Heart right ventricle (tissue), 16 donors: ENCODE data around the gene PLS1. TPM values are rescaled to one million over a fixed set of nuclear protein-coding genes. Genes with fewer than 3 reads are reported as not detected.
A peak's percentile ranks its signal among the peaks of the same experiment; 100 is the strongest.

ENCODE experiments used
- ATAC-seq, 8 donors: fragments of 200-7000 bp; cut with Tn5 transposase; one replicate each; pipeline ENCODE4 v1.9.1; 2020; ENCODE audit warnings: mild to moderate bottlenecking in 8 of 8, moderate library complexity in 8 of 8, moderate number of reproducible peaks in 1 of 8
- DNase-seq, 2 donors: peaks; one replicate each; pipeline ENCODE4 v3.0.0-alpha.2; 2020
- H3K27ac ChIP-seq, 10 donors: fragments of 200-600 bp; sonication (generic) in 2 of 10; one replicate each; pipeline versions ENCODE4 v1.5.0 to v1.8.0; 2020 to 2022; ENCODE audit warnings: mild to moderate bottlenecking in 3 of 10
- H3K27me3 ChIP-seq, 7 donors: fragments of 200-600 bp; one replicate each; pipeline ENCODE4 v1.8.0; 2021 to 2022; ENCODE audit warnings: mild to moderate bottlenecking in 2 of 7
- H3K36me3 ChIP-seq, 9 donors: fragments of 200-600 bp; sonication (generic) in 1 of 9; one replicate each; pipeline versions ENCODE4 v1.5.0 to v1.8.0; 2020 to 2022; ENCODE audit warnings: mild to moderate bottlenecking in 2 of 9
- H3K4me1 ChIP-seq, 9 donors: fragments of 200-600 bp; sonication (generic) in 1 of 9; one replicate each; pipeline versions ENCODE4 v1.5.0 to v1.8.0; 2020 to 2022; ENCODE audit warnings: mild to moderate bottlenecking in 4 of 9
- H3K4me3 ChIP-seq, 10 donors: fragments of 200-600 bp; sonication (generic) in 2 of 10; one replicate each; pipeline versions ENCODE4 v1.5.0 to v1.8.0; 2020 to 2022; ENCODE audit warnings: mild to moderate bottlenecking in 7 of 10, moderate library complexity in 2 of 10
- H3K9me3 ChIP-seq, 11 donors: fragments of 200-600 bp in 10 of 11; sonication (generic) in 2 of 11; one replicate each; pipeline versions ENCODE4 v1.5.0 to v1.8.0; 2013 to 2022; ENCODE audit warnings: mild to moderate bottlenecking in 2 of 11, control low read depth in 1 of 11, moderate library complexity in 1 of 11
- CTCF ChIP-seq, 9 donors: fragments of 200-600 bp; sonication (generic) in 2 of 9; IDR thresholded peaks; one replicate each; pipeline versions ENCODE4 v1.5.0 to v1.8.0; 2021 to 2022; ENCODE audit warnings: antibody characterized with exemption in 9 of 9, mild to moderate bottlenecking in 5 of 9, moderate library complexity in 1 of 9
- WGBS, 2 donors: extraction: QIAGEN DNeasy Blood & Tissue Kit; methylation state at CpG; one replicate each; pipeline ENCODE4 v1.1.7; 2013; ENCODE audit warnings: inconsistent platforms in 1 of 2; 5-methylcytosine and 5-hydroxymethylcytosine counted together
- intact Hi-C, 10 donors: fragments of 100-400 bp; cut with DNase I; formaldehyde crosslinking; loops; one replicate each; pipeline versions ENCODE4 v1.11.1 to v1.14.2; 2022
- polyA plus RNA-seq, 2 donors: library from polyadenylated mRNA; stranded (reverse); fragments of 200-250 nt; gene quantifications; one replicate each; pipeline ENCODE4 v1.2.3, GENCODE V29; 2013
- total RNA-seq, 10 donors: library from RNA; stranded (reverse); fragmentation: NEBNext Ultra II Directional in 3 of 10; extraction: Animal tissue kit (Norgen Biotek cat#: 25700) in 3 of 10; gene quantifications; one replicate each; pipeline versions ENCODE4 v1.2.1 to v1.2.4, GENCODE V29; 2021 to 2023
- donor health status: Arrhythmogenic right ventricular cardiomyopathy.
- donor health status: ischemic (EF 13 %, LVEDD 7.1; RV severe dilation, severe dysfunction).
- donor health status: healthy with polysubstance abuse.
- donor health status: DM: no; HTN: yes; CAD: no.
- donor health status: DM: no; HTN: no; CAD: no.
- donor health status: ischemic (EF 25% LVEDD 6.9; RV normal size, moderate dysfunction).
- donor health status: ischemic (EF 25% LVEDD 5.7; RV mildly dilated, moderate dysfunction).
- donor health status: healthy.
- donor health status: DM: yes; HTN: yes; CAD: no.
- donor health status: Ischemic cardiomyopathy.
- donor health status: ischemic (EF 35%, LVEDD 5.7; RV mildly dilated, moderate dysfunction).
- donor health status: nonischemic (EF 11% LVEDD 7.7; RV severe dilation, severe dysfunction).
- donor health status: DM: yes; HTN: yes; CAD: no.
- donor health status: PGD.
- donor health status: ischemic (EF 29% LVEDD 5.4; RV normal size, mild dysfunction).
- donor health status: nonischemic (EF 23%, LVEDD 6.1; RV moderate dilation, normal function).

The PLS1 gene
- total and polyA plus RNA-seq, 12 donors = 0.72 to 2.7 (median 1.5) TPM

GRCh38 chr3:142624341-142625152 lies 28.4 kb downstream of the PLS1 start:
- peaks cover 0 to 3% (median 0%) of the 10 kb centered on the region in 9 donors for H3K4me1 ChIP-seq
- 87 to 89% methylated on average over 2 of the region's 2 CpGs for WGBS, 2 donors
- H3K27me3 ChIP-seq = no peaks in the 10 kb centered on the region
- intact Hi-C loops = no loop called here
- no peaks in the 10 kb centered on the region for H3K9me3 ChIP-seq
- TF ChIP-seq CTCF (IDR thresholded peaks at IDR 0.05) = no peak
- no peak overlapping the region for H3K27ac ChIP-seq
- DNase-seq (no peak), ATAC-seq (no peak)
- no peaks in the 10 kb centered on the region for H3K36me3 ChIP-seq
- no peak overlapping the region for H3K4me3 ChIP-seq

- DNase-seq (no peak), ATAC-seq (no peak)
- no peaks in the 10 kb centered on the region for H3K9me3 ChIP-seq
- TF ChIP-seq CTCF (IDR thresholded peaks at IDR 0.05) = no peak
- H3K4me3 ChIP-seq = no peak overlapping the region
- no peaks in the 10 kb centered on the region for H3K27me3 ChIP-seq
- intact Hi-C loops = no loop called here
- H3K4me1 ChIP-seq = peaks cover 0 to 3% (median 0%) of the 10 kb centered on the region in 9 donors
- WGBS, 2 donors = 89 to 95% methylated on average over 2 of the region's 2 CpGs
- H3K27ac ChIP-seq = no peak overlapping the region
- no peaks in the 10 kb centered on the region for H3K36me3 ChIP-seq
Measured at GRCh38 chr3:142625153-142625440, 28.9 kb downstream of the PLS1 start.

GRCh38 chr3:142626971-142627370 lies 30.8 kb downstream of the PLS1 start:
- H3K36me3 ChIP-seq = no peaks in the 10 kb centered on the region
- H3K27me3 ChIP-seq = no peaks in the 10 kb centered on the region
- H3K4me1 ChIP-seq = peaks cover 0 to 3% (median 0%) of the 10 kb centered on the region in 9 donors
- no peak overlapping the region for H3K27ac ChIP-seq
- no peak for ATAC-seq
- H3K9me3 ChIP-seq = no peaks in the 10 kb centered on the region
- no peak for TF ChIP-seq CTCF (IDR thresholded peaks at IDR 0.05)
- intact Hi-C loops = no loop called here
- no peak for DNase-seq
- no peak overlapping the region for H3K4me3 ChIP-seq

GRCh38 chr3:142628801-142629200 lies 32.6 kb downstream of the PLS1 start:
- intact Hi-C loops = no loop called here
- peak in 1 of 8 donors; percentile 29 for ATAC-seq
- Histone ChIP-seq H3K9me3 (no peaks in the 10 kb centered on the region), H3K27me3 (no peaks in the 10 kb centered on the region), H3K4me1 (peaks cover 0 to 3% (median 0%) of the 10 kb centered on the region in 9 donors), H3K27ac (no peak overlapping the region), H3K4me3 (no peak overlapping the region), H3K36me3 (no peaks in the 10 kb centered on the region)
- 79 to 91% methylated on average over 1 of the region's 1 CpG for WGBS, 2 donors
- no peak for DNase-seq
- no peak for TF ChIP-seq CTCF (IDR thresholded peaks at IDR 0.05)
